HG03108 (cell line): ENCODE data around the gene LHX6.

ENCODE experiments used
- ATAC-seq: cut with Tn5 transposase; IDR thresholded peaks from one replicate; pipeline ENCODE4 v1.9.1; 2021; ENCODE audit warnings: moderate library complexity; ENCODE audit not compliant: unreplicated experiment

LHX6 gene

DNA sequence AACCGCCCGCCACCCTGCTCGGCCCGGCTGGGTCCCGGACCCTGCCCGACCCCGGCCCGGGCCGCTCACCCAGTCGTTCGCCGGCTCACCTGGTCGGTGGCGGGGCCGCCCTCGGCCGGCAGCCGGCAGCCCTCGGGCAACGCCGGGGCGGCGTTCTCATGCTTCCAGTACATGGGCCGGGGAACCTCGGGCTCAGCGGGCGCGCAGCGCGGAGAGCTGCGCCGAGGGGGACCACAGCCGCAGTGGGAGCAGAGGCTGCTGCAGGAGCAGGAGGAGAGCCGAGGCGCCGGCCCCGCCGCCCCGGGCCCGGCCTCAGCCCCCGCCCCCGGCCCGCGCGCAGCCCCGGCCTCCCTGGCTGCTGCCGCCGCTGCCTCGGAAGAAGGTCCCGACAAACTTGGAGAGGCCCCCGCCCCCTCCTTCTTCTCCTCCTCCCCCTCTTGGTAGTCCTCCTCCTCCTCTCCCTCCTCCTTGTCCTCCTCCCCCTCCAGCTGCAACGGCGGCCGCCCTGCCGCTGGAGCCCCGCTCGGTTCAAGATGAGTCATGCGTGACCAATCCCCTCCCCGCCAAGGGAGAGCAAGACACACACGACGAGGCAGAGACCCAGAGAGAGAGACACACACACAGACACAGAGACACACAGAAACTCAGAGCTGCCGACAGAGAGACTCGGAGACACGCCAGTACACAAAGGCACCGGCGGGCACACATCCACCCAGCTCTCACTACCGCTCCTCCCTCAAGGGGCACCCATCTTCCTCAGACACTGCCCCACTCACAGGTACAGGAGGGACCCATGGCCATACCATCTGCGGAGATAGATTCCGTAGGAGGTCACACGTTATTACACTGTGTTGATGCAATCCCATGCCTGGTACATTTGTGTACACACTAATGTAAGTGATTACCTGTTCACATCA is at the start of gene LHX6:
Gene LHX6 (minus strand): TSS at position 390 of the 917 bp plus-strand sequence. CDS start 217 bp downstream, at position 173.
- ATAC-seq: no peak

DNA sequence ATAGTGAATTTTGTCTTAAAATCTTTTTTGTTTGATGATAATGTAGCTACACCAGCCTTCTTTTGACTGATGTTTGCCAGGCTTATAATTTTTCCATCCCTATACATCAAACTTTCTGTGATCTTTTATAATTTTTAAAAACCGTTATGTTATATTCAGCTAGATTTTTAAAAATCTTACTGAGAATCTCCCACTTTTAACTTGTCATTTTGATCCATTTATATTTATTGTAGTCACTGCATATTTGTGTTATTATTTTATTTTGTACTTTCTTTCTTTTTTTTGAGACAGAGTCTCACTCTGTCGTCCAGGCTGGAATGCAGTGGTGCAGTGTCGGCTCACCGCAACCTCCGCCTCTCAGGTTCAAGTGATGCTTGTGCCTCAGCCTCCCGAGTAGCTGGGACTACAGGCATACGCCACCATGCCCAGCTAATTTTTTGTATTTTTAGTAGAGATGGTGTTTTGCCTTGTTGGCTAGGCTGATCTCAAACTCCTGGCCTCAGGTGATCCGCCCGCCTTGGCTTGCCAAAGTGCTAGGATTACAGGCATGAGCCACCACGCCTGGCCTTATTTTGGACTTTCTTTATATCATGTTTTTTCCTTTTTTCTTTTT is 48.6 kb upstream of the LHX6 start:
- no peak for ATAC-seq

DNA sequence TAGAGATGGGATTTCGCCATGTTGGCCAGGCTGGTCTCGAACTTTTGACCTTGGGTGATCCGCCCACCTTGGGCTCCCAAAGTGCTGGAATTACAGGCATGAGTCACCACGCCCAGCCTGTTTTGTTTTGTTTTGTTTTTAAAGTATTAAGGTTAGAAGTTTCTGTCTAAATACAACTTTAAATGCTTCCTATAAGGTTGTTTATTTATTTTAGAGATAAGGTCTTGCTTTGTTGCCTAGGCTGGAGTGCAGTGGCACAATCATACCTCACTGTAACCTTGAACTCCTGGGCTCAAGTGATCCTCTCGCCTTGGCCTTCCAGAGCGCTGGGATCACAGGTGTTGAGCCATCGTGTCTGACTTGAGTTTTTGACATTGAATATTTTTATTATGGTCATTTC is 47.3 kb upstream of the LHX6 start:
- ATAC-seq: no peak

DNA sequence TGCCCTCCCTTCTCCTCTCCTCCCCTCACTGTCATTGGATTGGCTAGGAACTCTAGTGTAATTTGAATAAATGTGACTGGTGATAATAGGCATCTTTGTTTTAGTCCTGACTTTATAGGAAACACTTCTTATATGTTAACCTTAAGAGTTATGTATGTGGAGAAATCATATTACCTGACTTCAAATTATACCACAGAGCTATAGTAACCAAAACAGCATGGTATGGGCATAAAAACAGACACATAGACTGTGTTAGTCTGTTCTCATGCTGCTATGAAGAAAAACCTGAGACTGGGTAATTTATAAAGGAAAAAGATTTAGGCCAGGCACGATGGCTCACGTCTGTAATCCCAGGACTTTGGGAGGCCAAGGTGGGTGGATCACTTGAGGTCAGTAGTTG is 45.3 kb upstream of the LHX6 start:
- no peak for ATAC-seq

DNA sequence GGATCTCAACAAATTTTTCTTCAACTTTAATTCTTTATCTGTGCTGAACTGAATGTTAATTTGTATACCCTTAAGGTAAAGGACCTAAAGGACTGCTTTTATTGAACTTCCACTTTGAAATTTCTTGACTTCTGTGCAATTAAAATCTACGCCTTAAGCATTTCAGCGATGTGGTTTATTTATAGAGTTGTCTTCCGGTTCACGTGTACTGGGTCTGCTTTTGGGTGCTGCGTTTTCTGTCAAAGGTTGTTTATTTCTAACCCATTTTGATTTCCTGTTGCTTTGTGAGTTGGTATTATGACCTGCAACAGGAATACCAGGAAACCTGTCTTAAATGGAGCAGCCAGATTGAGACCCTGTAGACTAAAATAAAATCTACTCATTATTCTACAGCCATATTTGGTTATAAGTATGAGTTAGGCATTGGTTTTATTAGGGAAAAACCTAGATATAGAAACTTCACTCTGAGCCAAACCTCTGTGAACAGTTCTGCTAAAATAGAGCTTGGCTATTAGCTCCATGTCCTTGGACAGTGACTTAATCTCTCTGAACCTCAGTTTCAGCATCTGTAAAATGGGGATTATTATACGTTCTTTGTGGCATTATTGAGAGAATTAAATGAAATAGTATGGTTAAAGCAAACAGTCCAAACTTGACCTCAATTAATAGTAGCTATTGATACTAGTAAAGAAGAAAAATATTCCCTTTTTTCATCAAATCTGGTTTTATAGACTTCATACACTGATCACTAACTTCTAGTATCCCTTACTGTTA is 39.5 kb upstream of the LHX6 start:
- no peak for ATAC-seq

DNA sequence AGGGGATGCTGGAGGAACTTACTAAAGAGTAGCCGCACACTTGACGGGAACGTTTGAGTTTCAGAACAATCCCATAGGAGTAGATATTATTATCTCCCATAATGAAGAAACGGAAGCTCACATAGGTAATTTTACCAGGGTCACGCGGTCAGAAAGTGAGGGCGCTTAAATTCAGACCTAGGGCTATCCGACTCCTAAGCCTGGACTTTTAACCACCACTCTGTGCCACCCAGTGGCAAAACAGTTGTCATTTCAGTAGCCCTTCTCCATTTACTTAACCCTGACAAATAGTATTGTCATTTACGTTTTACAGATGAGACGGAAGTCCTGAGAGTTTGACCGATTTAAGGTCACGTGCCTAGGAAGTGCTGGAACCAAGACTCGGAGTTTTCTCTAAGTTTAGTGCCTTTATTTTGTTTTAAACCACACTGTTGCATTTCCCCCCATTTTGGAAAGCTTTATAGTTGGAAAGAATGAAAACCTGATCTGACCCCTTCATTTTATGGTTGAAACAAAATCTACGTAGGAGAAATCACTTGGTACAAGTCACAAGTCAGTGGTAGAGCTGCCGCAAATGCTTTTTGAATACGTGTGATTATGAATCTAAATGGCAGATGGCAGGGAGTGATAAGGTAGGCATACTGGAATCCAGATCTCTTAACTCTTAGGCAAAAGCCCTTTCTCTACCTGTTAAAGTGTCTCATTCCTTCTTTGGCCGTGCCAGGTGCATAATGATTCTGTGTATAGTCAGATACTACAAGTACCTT is 36.6 kb upstream of the LHX6 start:
- ATAC-seq: peak; percentile 28

DNA sequence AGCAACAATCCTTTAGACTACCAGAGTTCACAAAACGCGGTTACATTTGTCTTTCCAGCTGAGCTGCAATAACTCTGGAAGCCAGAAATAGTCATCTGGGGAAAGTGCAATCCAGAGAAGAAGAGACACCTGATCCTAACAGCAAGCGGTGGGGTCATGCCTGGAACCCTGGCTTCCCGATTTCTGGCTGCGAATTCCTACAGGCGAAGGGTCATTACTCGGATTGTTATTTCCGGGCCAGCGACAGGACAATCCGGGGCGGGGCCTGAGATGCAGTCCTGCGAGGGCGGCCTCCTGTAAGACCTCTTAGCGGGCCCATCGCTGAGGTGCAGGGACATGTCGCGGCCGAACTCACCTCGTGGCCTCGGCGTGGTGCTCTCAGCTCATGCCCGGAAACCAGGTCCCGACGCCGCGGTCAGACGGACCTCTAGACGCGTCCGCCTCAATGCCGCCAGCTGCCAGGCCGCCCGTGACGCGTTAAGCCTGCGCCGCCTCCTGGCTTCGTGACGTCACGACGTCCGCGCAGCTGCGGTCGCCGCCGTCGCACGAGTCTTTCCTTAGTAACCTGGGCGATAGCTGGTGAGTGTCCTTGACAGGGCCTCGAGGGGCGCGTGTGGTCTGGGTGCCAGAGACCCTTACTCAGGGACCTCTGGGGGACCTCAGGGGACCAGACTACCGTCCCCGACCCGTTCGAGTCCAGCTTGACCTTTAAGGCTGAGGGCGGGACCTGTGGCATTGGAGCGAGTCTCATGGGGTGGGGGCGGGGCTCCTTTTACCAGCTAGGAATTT is 35.8 kb upstream of the LHX6 start, which contains the start of the genes MRRF and RBM18:
Gene MRRF (plus strand): TSS at position 523 of the 789 bp plus-strand sequence. CDS start 6,010 bp downstream, outside the sequence.
Gene RBM18 (minus strand): TSS at position 481 of the 789 bp plus-strand sequence. CDS start 3,348 bp downstream, outside the sequence.
- ATAC-seq: peak; percentile 77

DNA sequence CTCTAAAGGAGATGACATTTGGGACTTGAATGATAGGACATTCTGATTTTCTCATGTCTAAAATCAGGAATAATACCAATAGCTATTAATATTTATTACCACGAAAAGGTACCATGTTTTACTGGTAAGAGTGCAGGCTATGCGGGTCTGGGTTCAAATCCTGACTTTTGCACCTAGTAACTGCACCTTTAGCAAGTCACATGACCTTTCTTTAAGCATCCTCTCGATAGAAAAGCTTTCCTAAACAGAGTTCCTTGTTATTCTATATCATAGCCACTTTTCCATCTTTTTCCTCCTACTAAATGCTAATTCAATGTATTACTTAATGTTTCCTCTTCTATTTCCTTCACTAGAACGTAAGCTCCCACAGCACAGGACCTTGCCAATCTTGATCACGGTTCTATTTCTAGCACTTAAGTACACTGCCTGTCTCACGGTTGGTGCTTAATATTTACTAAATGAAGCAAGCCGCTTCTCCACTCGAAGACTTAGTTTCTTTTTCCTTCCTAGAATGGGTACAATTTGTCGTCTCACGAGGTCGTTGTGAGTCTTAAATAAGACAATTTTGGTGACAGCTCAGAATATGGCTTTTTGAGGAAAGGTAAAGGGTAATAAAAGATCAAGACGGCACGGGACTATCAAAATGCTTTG is 35.1 kb upstream of the LHX6 start:
- no peak for ATAC-seq

DNA sequence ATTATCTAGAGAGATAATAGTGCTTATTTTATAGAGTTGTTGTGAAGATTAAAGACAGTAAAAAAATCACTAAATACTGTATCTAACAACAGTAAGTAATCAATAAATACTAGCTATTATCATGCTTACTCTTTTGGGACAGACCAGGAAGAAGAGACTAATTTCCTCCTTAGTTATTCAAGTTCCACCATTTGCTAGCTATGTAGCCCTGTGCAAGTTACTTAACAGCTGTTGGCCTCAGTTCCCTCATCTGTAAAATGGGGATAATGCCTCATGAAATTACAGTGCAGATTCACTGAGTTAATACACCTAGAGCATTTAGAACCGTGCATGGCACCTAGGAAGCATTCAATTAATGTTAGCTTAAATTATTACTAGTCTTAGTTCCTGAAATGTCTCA is 33.3 kb upstream of the LHX6 start:
- ATAC-seq: no peak

DNA sequence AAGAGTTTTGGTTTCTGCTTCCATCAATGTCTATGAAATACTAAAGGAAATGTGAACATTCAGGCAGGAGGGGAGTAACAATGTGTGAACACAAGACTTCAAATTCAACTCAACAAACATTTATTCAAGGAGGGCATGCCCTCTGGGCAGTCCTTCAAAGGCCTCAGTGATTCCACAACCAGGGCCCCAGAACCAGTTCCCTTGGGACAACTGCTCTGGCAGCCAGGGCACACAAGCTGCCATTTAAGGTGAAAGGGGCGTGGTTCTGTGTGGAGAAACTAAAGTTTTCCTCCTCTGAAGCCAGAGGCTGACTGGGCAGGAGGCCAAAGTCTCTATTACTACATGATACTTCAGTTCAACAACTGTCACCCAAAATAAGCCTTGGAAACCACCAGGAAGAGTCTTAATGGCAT is 32.7 kb upstream of the LHX6 start:
- no peak for ATAC-seq

DNA sequence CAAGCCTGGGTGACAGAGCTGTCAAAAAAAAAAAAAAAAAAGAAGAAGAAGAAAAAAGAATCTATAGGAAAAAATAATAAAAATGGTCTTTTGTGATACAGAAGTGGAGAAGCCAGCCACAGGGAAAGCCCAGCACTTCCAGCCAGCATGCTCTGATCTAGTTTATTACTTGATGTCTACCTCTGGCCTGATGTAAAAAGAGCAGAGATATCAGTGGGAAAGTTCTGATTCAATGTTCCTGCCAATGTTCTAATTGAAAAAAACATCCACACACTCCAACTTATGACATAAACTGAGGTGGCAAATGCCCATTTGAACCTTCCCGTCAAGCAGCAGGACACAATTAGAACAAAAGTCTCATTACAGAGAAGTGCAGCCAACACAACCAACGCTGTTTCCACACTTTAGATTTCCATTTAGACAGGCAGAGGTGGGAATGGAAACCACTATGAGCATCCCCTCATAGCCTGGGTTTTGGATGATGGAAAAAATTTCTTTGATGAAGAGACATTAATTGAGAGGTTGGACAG is 30.2 kb upstream of the LHX6 start:
- no peak for ATAC-seq

DNA sequence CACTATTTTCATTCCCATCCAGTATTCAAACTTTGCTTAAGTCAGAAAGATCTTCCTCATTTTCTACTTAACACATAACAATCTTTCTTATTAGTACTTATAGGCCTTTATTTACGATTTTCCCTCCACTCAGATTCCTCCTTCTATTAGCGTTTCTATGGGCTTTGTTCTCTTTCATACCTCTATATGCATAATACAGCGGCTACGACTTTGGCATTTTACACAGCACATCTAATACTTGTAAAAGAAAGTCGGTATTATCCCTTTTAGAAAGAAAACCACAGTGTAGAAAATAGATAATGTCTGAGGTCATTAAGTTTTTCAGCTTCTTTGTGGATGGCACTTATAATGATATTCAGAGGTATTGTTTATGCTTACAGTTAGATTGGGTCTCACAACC is 27.4 kb upstream of the LHX6 start:
- no peak for ATAC-seq

DNA sequence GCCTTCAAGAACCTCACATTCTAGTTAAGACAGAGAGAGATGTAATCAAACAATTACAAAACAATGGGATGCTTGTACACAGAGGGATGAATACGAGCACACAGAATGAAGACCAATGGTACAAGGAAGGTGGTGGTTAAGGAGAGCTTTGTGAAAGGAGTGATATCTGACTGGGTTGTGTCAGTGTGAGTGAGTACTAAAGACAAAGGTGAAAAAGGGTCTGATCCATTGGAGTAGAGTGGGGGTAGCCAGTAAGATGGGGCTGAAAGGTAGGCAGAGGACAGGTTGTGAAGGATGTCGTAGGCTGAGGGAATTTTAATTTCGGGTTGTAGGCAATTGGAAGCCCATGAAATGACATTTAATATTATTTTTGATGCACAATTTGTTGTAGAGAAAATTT is 26.0 kb upstream of the LHX6 start:
- ATAC-seq: no peak

DNA sequence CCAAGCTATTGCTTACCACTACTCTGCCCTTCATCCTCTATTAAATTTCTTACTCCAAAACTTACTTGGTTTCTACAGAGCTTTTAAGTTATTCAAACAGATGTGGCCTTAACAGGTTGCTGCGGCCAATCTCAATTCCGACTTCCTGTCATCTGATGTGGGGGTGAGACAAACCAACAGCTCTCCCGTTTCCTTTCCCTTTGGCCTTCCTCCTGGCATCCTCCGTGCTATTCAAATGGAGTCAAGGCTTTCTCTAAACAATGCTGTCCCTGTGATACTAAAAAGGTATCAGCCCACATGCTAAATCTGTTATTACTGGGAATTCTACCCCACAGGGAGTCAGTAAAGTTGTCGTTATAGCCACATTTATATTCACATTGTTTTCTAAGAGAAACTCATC is 24.0 kb upstream of the LHX6 start:
- ATAC-seq: no peak

DNA sequence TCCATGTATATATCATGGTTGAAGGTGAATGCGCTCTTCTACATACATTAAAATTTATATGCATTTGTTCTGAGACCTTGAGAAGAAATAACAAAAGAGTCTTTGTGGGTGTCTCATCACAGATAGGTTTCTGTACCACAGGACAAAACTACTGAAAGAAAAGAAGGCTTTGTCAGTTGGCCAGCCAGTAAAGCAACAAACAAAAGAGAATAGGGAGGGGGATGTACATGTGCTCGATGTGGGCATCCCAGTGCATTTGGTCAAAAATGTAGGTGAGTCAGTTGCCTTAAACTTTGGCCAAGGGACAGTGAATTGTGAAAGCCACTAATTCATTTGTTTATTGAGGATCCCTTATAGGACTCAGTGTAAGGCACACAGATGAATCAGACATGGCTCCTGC is 22.6 kb upstream of the LHX6 start:
- no peak for ATAC-seq

DNA sequence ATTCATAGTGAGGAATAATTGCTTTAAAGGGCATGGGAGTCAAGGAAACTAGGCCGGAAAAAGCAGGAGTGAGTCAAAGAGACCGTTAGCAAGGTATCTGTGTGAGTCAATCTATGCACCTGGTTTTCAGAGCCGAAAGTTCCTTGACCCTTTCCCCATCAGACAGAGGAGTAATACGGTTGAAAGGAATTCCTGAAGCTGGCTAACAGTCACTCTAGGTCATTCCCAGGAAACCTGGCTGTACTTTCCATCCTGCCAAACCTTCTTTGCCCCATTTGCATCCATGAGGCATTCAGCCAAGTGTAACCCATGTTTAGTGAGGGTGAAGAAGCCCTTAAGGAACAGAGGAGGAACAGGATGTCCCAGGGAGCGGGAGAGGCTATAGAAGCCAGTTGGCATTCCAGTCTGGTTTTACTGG is 19.7 kb upstream of the LHX6 start:
- no peak for ATAC-seq

DNA sequence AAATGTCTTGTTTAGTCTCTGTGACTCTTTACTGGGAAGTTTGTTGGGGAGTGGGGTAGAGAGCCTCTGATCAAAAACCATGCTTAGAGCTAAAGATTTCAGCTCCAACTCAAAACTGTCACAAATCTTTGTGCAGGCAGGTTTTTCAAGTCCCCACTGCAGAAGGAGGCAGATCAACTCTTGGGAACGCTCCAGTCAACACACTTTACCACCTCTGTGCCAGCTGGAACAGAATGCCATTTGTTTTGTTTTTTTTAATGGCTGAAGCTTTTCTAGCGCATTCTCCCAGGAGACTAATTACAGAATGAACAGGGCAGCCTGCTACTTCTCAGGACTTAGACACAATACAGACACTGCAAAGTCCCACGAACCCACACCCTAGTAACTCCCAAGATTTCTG is 17.9 kb upstream of the LHX6 start:
- ATAC-seq: no peak

DNA sequence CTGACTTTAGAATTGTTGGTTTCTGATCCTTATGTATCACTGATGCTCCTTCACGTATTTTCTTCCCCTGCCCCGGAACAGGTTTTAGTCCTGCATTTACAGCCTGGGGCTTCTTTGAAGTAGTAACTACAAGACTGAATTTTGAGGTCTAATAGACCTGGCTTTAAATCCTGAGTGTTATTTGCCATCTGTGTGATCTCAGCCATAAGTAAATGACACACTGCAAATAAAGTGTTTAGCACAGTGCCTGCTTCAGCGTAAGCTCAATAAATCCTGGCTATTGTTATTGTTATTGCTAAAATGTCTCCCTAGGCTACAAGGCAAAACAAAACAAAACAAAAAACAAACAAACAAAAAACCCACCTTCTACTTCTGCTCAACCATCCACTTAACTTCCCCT is 15.6 kb upstream of the LHX6 start:
- ATAC-seq: no peak

DNA sequence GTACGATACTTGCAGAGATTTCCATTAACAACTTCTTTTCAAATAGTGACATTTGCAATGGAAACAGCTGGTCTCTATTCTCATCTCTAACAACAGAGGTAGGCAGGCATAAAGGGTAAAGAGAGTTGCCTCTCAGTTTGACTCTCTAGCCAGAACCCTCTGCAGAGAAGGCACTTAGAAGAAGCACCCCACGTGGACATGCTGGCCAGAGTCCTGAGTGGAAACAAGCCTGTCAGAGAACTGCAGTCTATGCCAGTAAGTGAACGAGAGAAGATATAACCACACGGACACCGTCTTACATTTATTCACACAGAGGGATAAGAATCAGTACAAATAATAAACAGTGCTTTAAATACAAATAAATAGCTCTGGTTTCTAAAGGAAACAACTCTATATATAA is 11.0 kb upstream of the LHX6 start:
- no peak for ATAC-seq
